ENCODE data around the gene LRIG3.

LRIG3 gene

DNA sequence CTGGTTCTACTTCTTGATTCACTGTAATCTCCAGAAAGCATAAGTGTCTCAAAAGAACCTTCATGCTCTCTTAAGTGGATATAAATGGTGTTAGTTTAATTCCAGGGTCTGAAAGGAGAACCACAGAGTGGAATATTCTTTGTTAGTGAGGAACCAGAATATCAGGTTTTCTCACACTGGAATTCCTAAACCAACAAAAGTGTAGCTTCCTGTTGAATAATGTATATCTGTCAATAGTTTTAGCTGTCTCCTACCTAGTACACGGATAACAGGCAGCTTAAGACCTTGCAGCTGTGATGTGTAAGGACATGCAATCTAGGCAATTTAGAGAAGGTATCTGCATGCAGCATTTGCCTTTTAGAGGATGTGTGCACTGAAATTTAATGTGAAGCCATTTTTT lies 24.0 kb downstream of the LRIG3 start:
- no peak overlapping the region for H3K14ac ChIP-seq (ENCODE audit: low read length)
- no peak overlapping the region for H4K91ac ChIP-seq (ENCODE audit: low read depth, low read length)
- H3K4ac ChIP-seq (ENCODE audit: low read depth, low read length), result no peak overlapping the region
- no CpG with 5 or more reads among the region's 1 CpG for WGBS (ENCODE audit: extremely low coverage, insufficient coverage, insufficient read length)
- no peak overlapping the region for H3K18ac ChIP-seq (ENCODE audit: low read length)
- H3K4me1 ChIP-seq (ENCODE audit: control insufficient read depth in 1 of 2, insufficient read depth in 2 of 2, low read length in 2 of 2), result peaks cover 0 to 6% of the 10 kb centered on the region in 2 experiments
- H2AFZ ChIP-seq (ENCODE audit: insufficient read depth, low read length, poor library complexity), result no peak overlapping the region
- H4K8ac ChIP-seq (ENCODE audit: low read depth, low read length), result no peak overlapping the region
- DNase-seq, result no peak
- H3K79me1 ChIP-seq (ENCODE audit: low read length), result no peaks in the 10 kb centered on the region
- H3K27me3 ChIP-seq (ENCODE audit: insufficient read depth, low read length), result no peaks in the 10 kb centered on the region
- no peak overlapping the region for H2BK12ac ChIP-seq (ENCODE audit: low read length)
- no peak overlapping the region for H3K4me3 ChIP-seq (ENCODE audit: low read depth, low read length)
- H3K23ac ChIP-seq (ENCODE audit: low read length), result no peak overlapping the region
- H3K9me3 ChIP-seq (ENCODE audit: insufficient read depth, low read depth, low read length), result no peaks in the 10 kb centered on the region
- no peak overlapping the region for H2BK120ac ChIP-seq (ENCODE audit: insufficient read depth, low read length, poor library complexity)
- H3K79me2 ChIP-seq (ENCODE audit: control insufficient read depth, insufficient read depth, low read length, poor library complexity), result no peaks in the 10 kb centered on the region
- no peak overlapping the region for H2BK5ac ChIP-seq (ENCODE audit: low read depth, low read length, poor library complexity)
- H2AK5ac ChIP-seq (ENCODE audit: low read length), result no peak overlapping the region
- peaks cover 0 to 4% of the 10 kb centered on the region in 2 experiments for H3K36me3 ChIP-seq (ENCODE audit: control insufficient read depth in 1 of 2, insufficient read depth in 2 of 2, low read length in 2 of 2)
- no peak overlapping the region for H3K4me2 ChIP-seq (ENCODE audit: low read length)
- no peak overlapping the region for H3K27ac ChIP-seq (ENCODE audit: low read depth, low read length)
- no peak overlapping the region for H4K12ac ChIP-seq (ENCODE audit: low read depth, low read length)
- H3K9ac ChIP-seq (ENCODE audit: low read length), result no peak overlapping the region

DNA sequence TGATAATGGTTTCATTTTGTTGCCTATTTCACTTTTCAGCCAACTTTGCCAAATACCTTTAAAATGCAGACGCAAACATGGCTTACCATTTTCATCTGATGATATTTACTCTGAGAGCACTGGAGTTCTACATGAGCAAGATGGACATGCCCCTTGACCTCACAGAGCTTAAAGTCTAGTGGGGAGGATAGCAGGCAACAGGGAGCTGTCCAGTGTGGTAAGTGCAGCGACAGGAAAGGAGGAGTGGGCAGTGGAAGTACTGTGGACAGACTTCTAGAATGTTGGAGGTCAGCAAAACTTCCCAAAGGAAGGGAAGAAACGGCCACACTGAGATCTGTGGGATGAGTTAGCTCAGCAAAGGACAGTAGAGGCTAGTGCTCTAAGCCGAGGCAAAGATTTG lies 25.3 kb downstream of the LRIG3 start:
- Histone ChIP-seq H3K4me1 (ENCODE audit: control insufficient read depth in 1 of 2, insufficient read depth in 2 of 2, low read length in 2 of 2) (peaks cover 0 to 6% of the 10 kb centered on the region in 2 experiments), H4K8ac (ENCODE audit: low read depth, low read length) (no peak overlapping the region), H4K12ac (ENCODE audit: low read depth, low read length) (no peak overlapping the region), H3K4me2 (ENCODE audit: low read length) (no peak overlapping the region), H3K9me3 (ENCODE audit: insufficient read depth, low read depth, low read length) (no peaks in the 10 kb centered on the region), H2BK5ac (ENCODE audit: low read depth, low read length, poor library complexity) (no peak overlapping the region), H3K36me3 (ENCODE audit: control insufficient read depth in 1 of 2, insufficient read depth in 2 of 2, low read length in 2 of 2) (peaks cover 0 to 4% of the 10 kb centered on the region in 2 experiments), H2AFZ (ENCODE audit: insufficient read depth, low read length, poor library complexity) (no peak overlapping the region), H3K27ac (ENCODE audit: low read depth, low read length) (no peak overlapping the region), H4K91ac (ENCODE audit: low read depth, low read length) (no peak overlapping the region), H3K4ac (ENCODE audit: low read depth, low read length) (no peak overlapping the region), H3K79me2 (ENCODE audit: control insufficient read depth, insufficient read depth, low read length, poor library complexity) (no peaks in the 10 kb centered on the region), H3K14ac (ENCODE audit: low read length) (no peak overlapping the region), H3K27me3 (ENCODE audit: insufficient read depth, low read length) (no peaks in the 10 kb centered on the region), H2BK120ac (ENCODE audit: insufficient read depth, low read length, poor library complexity) (no peak overlapping the region), H3K79me1 (ENCODE audit: low read length) (no peaks in the 10 kb centered on the region), H3K9ac (ENCODE audit: low read length) (no peak overlapping the region), H3K18ac (ENCODE audit: low read length) (no peak overlapping the region), H2BK12ac (ENCODE audit: low read length) (no peak overlapping the region), H3K4me3 (ENCODE audit: low read depth, low read length) (no peak overlapping the region), H3K23ac (ENCODE audit: low read length) (no peak overlapping the region), H2AK5ac (ENCODE audit: low read length) (no peak overlapping the region)
- WGBS (ENCODE audit: extremely low coverage, insufficient coverage, insufficient read length), result no CpG with 5 or more reads among the region's 4 CpGs
- no peak for DNase-seq

DNA sequence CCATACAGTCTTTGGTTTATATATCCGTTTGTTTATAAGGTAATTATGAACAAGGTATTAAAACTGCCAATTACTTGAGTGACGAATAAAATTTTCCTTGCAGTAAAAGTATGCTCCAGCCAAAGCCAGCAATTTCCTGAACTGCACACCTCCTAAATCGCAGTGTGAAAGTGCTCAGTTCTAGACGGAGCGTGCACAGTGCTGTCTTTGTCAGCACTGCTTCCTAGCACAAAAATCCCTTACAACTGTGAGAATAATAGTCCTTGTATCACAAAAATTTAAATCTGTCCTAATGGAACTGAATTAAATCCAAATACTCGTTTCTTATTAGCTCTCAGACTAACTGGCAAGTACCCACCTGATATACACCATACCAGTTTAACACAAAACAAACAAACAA lies 26.3 kb downstream of the LRIG3 start:
- Histone ChIP-seq H2AFZ (ENCODE audit: insufficient read depth, low read length, poor library complexity) (no peak overlapping the region), H3K23ac (ENCODE audit: low read length) (no peak overlapping the region), H3K4me2 (ENCODE audit: low read length) (no peak overlapping the region), H3K4me3 (ENCODE audit: low read depth, low read length) (no peak overlapping the region), H3K4ac (ENCODE audit: low read depth, low read length) (no peak overlapping the region), H3K18ac (ENCODE audit: low read length) (no peak overlapping the region), H3K27ac (ENCODE audit: low read depth, low read length) (no peak overlapping the region), H2AK5ac (ENCODE audit: low read length) (no peak overlapping the region), H3K4me1 (ENCODE audit: control insufficient read depth in 1 of 2, insufficient read depth in 2 of 2, low read length in 2 of 2) (peaks cover 0 to 6% of the 10 kb centered on the region in 2 experiments), H2BK120ac (ENCODE audit: insufficient read depth, low read length, poor library complexity) (no peak overlapping the region), H4K91ac (ENCODE audit: low read depth, low read length) (no peak overlapping the region), H4K8ac (ENCODE audit: low read depth, low read length) (no peak overlapping the region), H3K9me3 (ENCODE audit: insufficient read depth, low read depth, low read length) (no peaks in the 10 kb centered on the region), H3K36me3 (ENCODE audit: control insufficient read depth in 1 of 2, insufficient read depth in 2 of 2, low read length in 2 of 2) (peaks cover 0 to 10% of the 10 kb centered on the region in 2 experiments), H2BK12ac (ENCODE audit: low read length) (no peak overlapping the region), H3K79me1 (ENCODE audit: low read length) (no peaks in the 10 kb centered on the region), H3K14ac (ENCODE audit: low read length) (no peak overlapping the region), H2BK5ac (ENCODE audit: low read depth, low read length, poor library complexity) (no peak overlapping the region), H3K9ac (ENCODE audit: low read length) (no peak overlapping the region), H3K27me3 (ENCODE audit: insufficient read depth, low read length) (no peaks in the 10 kb centered on the region), H3K79me2 (ENCODE audit: control insufficient read depth, insufficient read depth, low read length, poor library complexity) (no peaks in the 10 kb centered on the region), H4K12ac (ENCODE audit: low read depth, low read length) (no peak overlapping the region)
- no peak for DNase-seq
- no CpG with 5 or more reads among the region's 6 CpGs for WGBS (ENCODE audit: extremely low coverage, insufficient coverage, insufficient read length)

DNA sequence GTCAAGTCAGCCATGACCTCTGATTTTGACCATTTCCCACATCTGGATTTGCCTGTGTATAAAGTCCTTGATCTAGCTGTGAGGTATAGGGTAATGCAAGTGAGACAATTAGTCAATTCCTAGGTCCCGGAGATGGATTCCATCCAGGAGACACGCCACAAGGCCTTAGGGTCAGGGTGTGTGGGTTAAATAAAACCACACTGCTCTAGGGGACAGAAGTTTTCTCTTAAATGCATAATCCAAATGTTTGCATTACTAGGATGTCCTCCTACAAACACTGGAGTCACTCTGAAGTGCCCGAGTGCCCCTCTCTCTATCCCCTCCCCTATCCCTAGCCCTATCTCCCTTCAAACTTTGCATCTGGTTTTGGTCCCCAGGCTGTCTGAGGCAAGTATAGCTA lies 26.8 kb downstream of the LRIG3 start:
- H3K4me1 ChIP-seq (ENCODE audit: control insufficient read depth in 1 of 2, insufficient read depth in 2 of 2, low read length in 2 of 2), result peaks cover 0 to 6% of the 10 kb centered on the region in 2 experiments
- no CpG with 5 or more reads among the region's 3 CpGs for WGBS (ENCODE audit: extremely low coverage, insufficient coverage, insufficient read length)
- H3K18ac ChIP-seq (ENCODE audit: low read length), result no peak overlapping the region
- no peak overlapping the region for H3K14ac ChIP-seq (ENCODE audit: low read length)
- H3K4ac ChIP-seq (ENCODE audit: low read depth, low read length), result no peak overlapping the region
- H3K79me2 ChIP-seq (ENCODE audit: control insufficient read depth, insufficient read depth, low read length, poor library complexity), result no peaks in the 10 kb centered on the region
- H4K12ac ChIP-seq (ENCODE audit: low read depth, low read length), result no peak overlapping the region
- H2BK120ac ChIP-seq (ENCODE audit: insufficient read depth, low read length, poor library complexity), result no peak overlapping the region
- H2AFZ ChIP-seq (ENCODE audit: insufficient read depth, low read length, poor library complexity), result no peak overlapping the region
- no peak overlapping the region for H2BK12ac ChIP-seq (ENCODE audit: low read length)
- no peak overlapping the region for H3K4me3 ChIP-seq (ENCODE audit: low read depth, low read length)
- no peaks in the 10 kb centered on the region for H3K9me3 ChIP-seq (ENCODE audit: insufficient read depth, low read depth, low read length)
- no peaks in the 10 kb centered on the region for H3K79me1 ChIP-seq (ENCODE audit: low read length)
- no peak overlapping the region for H3K27ac ChIP-seq (ENCODE audit: low read depth, low read length)
- no peak overlapping the region for H2BK5ac ChIP-seq (ENCODE audit: low read depth, low read length, poor library complexity)
- H4K8ac ChIP-seq (ENCODE audit: low read depth, low read length), result no peak overlapping the region
- no peak overlapping the region for H3K9ac ChIP-seq (ENCODE audit: low read length)
- H3K4me2 ChIP-seq (ENCODE audit: low read length), result no peak overlapping the region
- H3K36me3 ChIP-seq (ENCODE audit: control insufficient read depth in 1 of 2, insufficient read depth in 2 of 2, low read length in 2 of 2), result peaks cover 0 to 10% of the 10 kb centered on the region in 2 experiments
- no peaks in the 10 kb centered on the region for H3K27me3 ChIP-seq (ENCODE audit: insufficient read depth, low read length)
- H3K23ac ChIP-seq (ENCODE audit: low read length), result no peak overlapping the region
- DNase-seq, result no peak
- H4K91ac ChIP-seq (ENCODE audit: low read depth, low read length), result no peak overlapping the region
- H2AK5ac ChIP-seq (ENCODE audit: low read length), result no peak overlapping the region

Data from trophoblast cell (in vitro differentiated cells and primary cell).